RCC 7860 (cell line): ENCODE results near the gene NME7.
A peak's percentile ranks its signal among the peaks of the same experiment; 100 is the strongest.
"Not testable (repeated sequence)": the region's sequence is repeated elsewhere in the genome, so short reads cannot be mapped to it uniquely, and the experiment has no call there.

ENCODE experiments used
- DNase-seq: peaks from one replicate; pipeline ENCODE4 v3.0.0-alpha.2; 2015; ENCODE audit warnings: low spot score
- FAIRE-seq: peaks from 2 replicates; lab custom pipeline; 2012; peaks lifted over from hg19 to GRCh38; lab: Jason Lieb, UNC

Gene NME7

DNA sequence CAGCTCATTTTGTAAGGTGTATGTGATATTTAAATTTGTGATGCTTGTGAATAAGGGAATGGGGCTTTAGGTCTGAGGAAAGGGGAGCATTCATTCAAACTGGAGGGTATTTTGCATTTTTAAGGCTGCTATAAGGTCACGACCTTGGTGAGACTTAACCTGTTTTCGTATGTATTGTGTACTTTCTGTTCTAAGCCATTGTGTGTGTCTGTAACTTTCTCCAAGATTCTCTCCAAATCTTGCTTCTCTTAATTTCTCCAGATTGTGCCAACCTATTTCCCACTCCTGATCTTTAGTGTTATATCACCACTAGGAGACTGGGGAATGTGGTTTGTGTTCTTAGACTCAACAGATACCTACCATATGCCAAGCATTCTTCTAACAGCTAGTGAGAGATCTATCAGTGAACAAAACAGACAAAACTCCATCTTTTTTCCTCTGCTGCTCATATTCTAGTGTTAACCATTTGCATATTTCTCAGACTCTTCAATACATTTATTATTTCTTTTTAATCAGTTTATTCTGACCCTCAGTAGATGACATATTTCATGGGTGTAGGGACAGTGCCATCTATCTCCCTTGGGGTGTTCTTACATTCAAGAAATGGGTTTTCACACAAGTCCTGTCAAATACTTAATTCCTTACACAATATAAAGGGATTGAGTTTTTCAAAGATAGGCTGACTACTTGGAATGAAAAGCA lies 233.6 kb downstream of the NME7 start:
- no peak for DNase-seq
- FAIRE-seq, result no peak

DNA sequence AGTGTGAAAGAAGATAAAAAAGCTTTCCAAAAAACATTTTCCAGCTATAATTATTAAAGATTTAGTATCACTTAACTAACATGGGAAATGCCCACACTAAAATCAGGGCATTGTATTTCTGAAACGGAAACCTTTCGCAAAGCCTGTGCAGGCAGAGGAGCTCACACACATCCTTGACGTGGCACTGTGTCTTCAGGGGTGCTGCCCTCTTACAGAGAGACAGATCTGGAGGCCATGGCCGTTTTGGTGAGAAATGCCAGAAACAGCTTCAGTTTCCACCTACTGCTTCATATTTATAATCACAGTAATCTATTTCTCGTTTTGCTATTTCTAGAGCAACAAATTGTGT lies 234.4 kb downstream of the NME7 start:
- FAIRE-seq, result no peak
- DNase-seq, result no peak

DNA sequence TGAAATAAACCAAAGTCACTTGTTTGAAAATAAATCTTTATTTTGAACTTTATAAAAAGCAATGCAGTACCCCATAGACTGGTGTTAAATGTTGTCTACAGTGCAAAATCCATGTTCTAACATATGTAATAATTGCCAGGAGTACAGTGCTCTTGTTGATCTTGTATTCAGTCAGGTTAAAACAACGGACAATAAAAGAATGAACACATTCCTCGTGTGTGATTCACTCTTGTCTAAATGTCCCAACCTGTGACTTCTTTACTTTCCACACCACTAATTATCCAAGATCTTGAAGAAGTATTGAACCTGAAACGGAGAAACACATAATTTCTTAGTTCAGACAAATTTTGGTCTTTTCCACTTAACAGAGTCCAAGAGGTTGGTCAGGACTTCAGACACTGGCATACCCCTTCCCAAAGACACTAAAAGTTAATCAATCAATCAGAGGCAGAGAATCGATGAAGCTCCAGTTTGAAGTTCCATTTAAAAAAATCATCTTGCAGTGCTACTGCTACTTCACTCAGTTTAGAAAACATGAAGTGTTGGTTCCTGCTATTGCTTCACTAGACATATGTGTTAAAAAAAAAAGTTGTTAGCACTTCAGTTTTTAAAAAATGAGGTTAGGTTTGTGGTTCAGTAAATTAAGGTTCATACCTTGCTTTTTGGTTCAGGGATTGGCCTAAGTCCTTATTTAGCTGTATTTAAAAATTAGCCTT lies 234.9 kb downstream of the NME7 start:
- FAIRE-seq (peak; percentile 81), DNase-seq (peak; percentile 57)

DNA sequence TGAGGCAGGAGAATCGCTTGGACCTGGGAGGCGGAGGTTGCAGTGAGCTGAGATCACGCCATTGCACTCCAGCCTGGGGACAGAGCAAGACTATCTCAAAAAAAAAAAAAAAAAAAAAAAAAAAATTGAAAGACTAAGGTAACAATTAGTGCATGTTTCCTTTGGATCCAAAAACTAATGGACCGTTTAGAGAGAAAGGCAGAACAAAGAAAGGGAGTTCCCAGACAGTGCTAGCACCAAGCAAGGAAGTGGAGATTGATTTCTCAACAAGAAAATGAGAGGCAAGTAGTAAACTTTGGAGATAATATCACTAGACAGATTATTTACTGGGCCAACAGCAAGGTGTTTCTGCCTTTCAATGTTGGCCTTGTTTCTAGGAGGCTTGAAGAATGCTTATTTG lies 236.9 kb downstream of the NME7 start:
- DNase-seq, result no peak
- no peak for FAIRE-seq

DNA sequence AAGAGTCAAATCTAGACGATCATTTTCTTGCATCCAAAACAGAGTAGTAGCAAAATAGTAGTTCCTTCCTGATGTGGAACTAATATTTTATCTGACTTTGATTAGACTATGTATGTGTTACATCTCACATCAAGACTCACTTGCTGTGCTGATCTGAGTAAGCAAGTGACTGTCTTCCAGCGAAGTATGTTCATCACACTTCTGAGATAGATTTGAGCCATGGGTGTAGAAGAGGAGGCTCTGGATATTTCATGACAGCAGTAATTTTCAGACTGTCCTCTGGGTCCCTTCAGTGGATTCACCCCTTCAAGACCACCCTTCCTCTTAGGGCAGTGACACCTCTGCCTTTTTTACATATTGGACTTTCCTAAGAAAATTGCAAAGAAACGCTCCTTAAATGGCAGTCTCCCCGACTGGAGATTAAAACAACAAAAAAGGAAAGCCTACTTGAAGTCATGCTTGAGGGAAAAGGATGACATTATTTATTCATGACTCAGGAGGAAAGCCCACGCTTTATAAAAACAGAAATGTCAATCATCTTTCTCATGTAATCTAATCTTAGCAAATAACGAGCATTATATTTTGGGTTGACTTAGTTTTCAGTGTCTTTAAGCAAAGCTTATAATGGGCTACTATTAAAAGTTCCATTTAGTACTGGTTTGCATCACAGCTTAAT lies 238.3 kb downstream of the NME7 start:
- FAIRE-seq, result peak; percentile 2

DNA sequence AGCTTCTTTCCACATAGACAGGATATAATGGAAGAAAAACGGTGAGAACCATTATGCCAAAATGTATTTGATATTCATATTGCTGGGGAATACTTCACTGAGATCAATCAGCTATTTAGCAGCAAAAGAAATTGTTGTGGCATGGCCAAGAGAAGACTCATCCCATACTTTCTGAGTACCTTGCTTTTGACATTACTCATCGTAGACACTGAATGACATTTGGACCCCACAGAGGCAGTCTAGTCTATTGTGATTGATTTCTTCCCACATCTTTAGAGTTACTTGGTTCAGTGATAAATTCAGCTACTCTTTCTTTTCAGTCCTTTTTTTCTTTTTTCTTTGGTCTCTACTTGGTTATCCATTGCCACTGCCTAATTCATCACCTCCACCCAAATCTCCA lies 239.0 kb downstream of the NME7 start:
- no peak for FAIRE-seq
- DNase-seq, result no peak

More for the DNA sequence above, 238.3 kb downstream of the NME7 start:
- no peak for DNase-seq

DNA sequence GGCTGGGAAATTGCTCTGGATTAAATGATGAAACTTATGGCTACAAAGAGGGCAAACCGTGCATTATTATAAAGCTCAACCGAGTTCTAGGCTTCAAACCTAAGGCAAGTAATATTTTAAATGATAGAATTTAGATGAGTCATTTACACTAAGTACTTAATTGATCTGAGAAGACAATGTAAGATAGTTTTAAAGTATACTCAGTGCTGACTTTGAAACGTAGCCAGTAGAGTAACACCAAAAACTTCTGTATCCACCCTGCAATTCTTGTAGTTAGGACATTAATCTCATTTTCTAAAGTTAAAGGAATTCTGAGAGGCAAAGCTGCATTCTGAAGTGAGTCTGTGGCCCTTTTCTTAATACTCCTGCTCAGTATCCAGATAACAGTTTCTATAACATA lies 240.3 kb downstream of the NME7 start:
- no peak for DNase-seq
- no peak for FAIRE-seq

DNA sequence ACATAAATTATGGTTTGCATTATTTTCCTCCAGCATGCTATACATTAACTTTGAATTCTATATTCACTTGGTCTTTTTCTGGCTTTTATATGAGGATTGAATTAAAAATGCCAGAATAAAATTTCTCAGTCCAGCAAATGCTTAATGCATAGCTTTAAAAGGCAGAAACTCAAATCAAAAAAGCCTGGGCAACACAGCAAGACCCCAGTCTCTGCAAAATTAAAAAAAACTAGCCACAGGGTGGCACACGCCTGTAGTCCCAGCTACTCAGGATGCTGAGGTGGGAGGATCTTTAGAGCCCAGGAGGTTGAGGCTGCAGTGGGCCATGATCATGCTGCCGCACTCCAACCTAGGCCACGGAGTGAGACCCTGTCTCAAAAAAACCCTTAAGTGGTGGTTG lies 241.3 kb downstream of the NME7 start:
- FAIRE-seq (no peak), DNase-seq (no peak)

DNA sequence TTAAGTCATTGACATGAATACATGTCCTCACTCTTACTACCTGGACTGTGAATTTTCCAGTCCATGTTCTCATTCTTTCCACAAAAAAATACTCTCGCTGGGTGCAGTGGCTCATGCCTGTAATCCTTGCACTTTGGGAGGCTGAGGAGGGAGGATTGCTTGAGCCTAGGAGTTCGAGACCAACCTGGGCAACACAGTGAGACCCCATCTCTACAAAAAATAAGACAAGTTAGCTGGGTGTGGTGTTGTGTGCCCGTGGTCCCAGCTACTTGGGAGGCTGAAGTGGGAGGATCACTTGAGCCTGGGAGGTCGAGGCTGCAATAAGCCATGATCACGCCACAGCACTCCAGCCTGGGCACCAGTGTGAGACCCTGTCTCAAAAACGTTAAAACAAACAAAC lies 242.0 kb downstream of the NME7 start:
- FAIRE-seq, DNase-seq: not testable (repeated sequence)

DNA sequence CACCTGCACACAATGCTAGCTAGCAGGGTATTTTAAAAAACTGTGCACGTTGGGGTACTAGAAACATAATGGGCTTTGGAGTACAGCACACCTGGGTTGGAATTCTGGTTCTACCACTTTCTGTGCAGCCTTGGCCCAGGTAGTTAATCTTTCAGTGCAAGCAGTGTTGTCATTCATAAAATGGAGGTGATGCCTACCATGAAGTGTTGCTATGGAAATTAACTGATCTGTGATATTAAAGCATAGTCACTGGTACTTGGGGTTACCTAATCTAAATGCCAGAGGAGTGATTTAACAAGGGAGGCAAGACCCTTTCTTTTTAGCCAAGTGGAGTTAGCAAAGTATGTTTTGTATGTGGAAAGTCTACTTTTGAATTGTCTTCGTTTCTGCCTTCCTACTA lies 243.1 kb downstream of the NME7 start:
- FAIRE-seq (no peak), DNase-seq (no peak)

DNA sequence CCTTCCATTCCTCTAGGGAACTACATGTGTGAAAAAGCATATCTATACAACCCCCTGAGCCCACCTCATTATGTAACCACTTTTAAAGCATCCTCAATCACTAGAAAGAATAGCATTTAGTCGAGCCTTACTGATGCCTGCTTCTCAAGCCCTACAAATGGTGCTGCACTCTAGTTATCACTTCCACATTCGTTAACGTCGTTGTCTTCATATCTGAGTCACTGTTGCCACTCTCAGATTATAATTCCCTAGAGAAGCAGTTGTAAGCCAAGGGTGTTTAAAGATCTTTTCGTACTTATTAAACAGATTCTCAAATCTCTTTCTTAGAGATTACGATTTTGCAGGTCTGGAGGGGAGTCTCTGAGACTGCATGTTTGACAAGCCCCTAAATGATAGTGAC lies 244.6 kb downstream of the NME7 start:
- FAIRE-seq (no peak), DNase-seq (no peak)

DNA sequence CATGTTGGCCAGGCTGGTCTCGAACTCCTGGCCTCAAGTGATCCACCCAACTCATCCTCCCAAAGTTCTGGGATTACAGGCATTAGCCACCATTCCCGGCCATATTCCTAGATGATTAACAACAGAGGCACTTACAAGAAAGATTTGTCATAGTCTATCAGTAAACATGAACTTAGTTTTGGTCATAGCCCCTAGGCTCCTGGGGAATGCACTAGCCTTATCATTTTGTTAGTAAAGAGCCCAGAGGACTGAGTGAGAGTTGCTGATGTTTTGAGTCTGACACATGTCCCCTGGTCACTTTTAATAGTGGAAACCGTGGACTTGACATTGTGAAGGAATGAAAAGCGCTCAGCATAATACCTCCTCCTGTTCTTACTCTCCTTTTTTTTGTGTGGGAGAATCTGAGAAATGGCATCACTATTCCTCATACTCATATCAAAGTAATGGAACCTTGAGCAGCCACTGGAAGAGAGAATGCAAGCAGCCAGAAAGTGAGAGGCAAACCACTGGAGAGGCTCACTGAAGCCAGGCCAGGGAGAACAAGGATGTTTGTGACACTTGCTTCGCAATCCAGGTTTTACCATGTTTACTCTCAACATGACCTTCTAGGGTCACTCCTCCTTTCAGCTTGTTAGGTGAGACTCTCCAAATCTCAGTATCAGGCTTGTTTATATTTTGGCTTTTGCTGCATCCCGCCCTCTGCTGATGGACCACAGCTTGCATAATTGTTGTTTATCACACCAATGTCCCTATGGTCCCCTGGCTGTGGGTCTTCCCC lies 246.3 kb downstream of the NME7 start:
- peak; percentile 35 for DNase-seq
- no peak for FAIRE-seq

DNA sequence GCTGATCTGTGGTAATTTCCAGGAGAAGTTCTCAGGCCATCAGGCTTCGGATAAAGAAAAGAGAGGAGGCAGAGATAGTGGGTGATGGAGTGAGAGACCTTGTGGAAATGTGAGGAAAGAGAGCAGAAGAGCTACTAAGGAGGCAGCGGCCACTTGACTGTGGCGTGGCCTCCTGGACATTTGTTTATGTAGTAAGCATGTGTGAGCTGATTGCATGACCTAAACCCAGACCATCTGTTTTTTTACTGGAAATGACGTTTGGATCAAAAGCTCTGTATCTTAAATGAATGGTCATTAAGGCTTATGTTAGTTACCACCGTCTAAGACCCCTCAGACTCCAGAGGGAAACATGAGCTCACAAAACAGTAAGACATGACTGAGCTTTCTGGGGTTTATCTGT lies 247.5 kb downstream of the NME7 start:
- DNase-seq, result no peak
- no peak for FAIRE-seq

DNA sequence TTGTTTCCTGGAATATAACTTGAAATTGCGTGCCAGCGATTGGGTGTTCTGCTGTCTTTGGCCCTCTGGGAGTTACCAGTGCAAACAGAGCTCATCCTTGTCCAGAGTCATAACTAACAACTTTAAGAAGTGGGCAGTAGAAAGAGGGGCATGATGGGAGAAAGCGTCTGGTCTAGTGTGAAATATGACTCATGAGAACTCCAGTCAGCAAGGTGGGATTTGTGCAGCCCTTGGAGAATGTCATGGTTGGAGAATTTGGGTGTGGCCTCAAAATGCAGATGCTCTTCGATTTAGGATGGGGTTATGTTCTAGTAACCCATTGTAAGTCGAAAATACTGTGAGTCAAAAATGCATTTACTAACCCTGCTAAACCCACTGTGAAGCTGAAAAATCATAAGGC lies 248.2 kb downstream of the NME7 start:
- FAIRE-seq (peak; percentile 88), DNase-seq (peak; percentile 87)

DNA sequence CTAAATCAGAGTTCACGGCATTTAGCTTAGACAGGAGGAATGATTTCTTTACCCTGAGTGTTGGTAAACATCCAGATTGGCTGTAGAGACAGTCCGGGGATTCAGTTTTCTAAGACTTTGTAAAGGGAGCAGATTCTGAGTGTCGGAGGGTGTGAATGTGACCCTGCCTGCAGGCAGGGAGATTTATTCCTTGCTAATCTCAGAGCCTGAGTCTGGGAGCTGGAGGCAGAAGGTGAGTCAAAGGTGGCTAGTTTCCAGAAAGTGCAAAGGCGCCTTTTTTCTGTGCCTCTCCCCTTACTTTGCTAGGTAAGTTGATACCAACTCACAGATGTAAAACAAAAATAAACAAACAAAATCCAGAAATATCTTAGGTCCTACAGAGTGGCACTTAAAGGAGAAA lies 249.4 kb downstream of the NME7 start:
- DNase-seq (no peak), FAIRE-seq (no peak)

DNA sequence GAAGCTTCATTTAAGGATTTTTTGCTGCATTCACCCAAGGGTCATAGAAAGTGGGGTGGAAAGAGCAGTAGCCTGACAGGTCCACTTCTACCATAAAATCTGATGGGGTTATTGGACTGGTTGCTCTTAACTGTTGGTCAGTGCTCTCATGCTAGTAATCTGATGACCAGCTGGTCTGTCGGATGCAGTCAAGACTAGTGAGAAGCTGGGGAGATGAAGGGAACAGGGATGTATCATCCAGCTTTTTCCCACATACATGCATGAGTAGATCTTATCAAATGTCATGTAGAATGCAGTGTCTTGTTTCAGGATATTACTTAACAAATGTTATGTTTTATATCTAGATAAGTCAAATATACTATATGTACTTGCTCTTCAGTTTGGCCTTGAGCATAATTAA lies 250.0 kb downstream of the NME7 start:
- FAIRE-seq, result no peak
- no peak for DNase-seq

DNA sequence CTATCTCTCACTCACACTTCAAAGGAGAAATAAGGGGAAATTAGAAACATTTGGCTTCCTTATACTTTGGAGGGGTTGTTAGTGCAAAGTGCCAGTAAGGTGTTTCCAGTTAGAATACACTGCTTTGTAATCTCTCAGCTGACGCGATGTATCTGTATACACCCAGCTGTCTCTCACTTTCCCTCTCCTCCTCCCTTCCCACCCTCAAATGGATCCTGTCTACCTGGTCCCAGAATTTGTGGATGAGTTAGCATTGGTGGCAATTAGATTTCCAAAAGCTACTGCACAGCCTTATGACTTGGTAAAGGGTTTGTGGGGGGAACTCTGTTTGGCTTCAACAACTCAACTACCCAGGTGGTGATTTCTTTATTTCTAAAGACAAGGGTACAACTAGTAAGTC lies 250.6 kb downstream of the NME7 start:
- no peak for FAIRE-seq
- no peak for DNase-seq

DNA sequence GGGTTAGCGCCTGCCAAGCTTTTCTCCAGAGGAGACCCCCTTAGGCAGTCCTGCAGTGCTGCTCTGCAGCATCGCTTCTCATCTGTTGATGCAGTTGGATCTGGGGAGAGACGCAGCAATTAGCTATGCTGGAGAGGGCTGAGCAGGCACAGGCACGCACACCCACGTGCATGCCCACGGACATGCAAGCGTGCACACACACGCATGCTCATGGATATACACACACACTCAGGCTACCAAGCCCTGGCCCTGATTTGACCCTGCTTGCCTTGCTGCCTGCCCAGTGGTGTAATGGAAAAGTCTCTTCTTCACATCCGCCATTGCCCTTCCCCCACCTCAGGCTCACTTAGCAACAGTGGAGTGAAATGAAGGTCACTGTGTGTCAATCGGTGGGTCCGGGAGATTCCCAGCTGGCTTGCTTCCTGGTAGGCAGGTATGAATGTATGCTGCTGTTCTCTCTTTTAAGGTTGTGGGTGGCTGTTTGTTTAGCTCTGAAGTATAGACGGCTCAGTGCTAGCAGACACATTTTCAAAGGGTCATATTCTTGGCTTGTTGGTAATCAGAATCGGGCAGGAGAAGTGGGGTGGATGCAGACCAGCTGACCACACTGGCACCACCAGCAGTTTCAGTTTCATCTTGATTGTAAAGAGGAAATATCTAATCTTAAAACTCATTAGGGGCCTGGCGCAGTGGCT lies 251.6 kb downstream of the NME7 start:
- DNase-seq, result peak; percentile 92
- peak; percentile 62 for FAIRE-seq

DNA sequence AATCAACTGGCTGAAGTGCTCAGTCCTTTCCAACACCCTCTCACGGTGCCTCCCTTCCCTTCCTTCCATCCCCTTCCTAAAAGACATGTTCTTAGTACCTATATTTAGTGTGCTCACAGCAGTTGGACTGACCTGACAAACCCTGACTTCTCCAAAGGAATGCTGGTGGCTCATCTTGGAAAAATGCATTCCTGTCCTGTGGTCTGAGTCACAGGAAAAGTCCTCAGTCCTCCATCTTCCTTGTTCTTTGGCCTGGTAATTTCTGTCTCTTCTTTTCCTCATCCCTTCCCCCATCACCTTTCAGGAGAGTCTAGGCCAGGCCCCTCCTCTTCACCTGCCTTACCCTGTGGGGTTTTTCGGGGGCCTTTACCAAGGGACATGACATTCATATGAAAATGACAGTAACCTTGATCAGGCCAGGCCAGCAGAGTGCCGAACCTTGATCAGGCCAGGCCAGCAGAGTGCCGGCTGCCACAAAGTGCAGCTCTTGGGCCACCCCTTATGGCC lies 253.9 kb downstream of the NME7 start:
- peak; percentile 98 for DNase-seq
- FAIRE-seq, result peak; percentile 96

DNA sequence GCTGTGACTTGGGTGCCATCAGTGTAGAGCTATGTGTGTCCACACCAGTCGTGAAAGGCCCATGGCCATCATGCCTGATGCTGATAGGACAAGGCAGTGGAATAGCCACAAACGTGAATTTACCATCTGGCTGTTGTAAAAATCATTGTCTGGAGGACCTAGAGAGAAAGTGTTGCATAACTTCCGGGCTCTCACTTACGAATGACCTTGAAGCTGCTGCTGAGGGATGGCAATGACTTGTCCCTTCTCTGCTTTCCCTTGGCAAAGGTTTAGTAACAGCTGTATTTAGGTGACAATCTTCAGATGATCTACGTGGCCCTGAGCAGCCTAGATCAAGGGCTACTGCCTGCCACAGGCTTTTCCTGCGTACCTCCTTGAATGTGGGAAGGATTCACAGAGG lies 255.4 kb downstream of the NME7 start:
- FAIRE-seq (no peak), DNase-seq (no peak)

DNA sequence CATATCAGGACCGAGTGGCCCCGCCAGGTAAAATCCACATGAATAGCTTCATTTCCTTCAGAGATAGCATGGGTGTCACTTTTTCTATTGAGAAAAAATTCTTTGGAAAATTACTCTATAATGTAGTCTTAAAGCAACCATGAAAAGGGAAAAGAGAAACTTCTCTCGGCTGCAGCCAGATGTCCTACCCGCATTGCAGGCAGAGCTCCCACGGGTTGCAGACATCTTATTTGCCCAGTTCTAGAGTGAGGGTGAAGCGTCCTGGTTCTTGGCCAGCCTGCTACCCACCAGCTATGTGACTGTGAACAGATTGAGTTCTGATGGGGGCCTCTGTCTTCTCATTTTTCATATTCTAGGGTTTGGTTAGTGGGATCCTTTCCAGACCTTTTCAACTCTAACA lies 256.1 kb downstream of the NME7 start:
- DNase-seq, result no peak
- no peak for FAIRE-seq
